ENCODE data around the gene RAB33B.
"Not testable (repeated sequence)": the region's sequence is repeated elsewhere in the genome, so short reads cannot be mapped to it uniquely, and the experiment has no call there.

Gene RAB33B

DNA sequence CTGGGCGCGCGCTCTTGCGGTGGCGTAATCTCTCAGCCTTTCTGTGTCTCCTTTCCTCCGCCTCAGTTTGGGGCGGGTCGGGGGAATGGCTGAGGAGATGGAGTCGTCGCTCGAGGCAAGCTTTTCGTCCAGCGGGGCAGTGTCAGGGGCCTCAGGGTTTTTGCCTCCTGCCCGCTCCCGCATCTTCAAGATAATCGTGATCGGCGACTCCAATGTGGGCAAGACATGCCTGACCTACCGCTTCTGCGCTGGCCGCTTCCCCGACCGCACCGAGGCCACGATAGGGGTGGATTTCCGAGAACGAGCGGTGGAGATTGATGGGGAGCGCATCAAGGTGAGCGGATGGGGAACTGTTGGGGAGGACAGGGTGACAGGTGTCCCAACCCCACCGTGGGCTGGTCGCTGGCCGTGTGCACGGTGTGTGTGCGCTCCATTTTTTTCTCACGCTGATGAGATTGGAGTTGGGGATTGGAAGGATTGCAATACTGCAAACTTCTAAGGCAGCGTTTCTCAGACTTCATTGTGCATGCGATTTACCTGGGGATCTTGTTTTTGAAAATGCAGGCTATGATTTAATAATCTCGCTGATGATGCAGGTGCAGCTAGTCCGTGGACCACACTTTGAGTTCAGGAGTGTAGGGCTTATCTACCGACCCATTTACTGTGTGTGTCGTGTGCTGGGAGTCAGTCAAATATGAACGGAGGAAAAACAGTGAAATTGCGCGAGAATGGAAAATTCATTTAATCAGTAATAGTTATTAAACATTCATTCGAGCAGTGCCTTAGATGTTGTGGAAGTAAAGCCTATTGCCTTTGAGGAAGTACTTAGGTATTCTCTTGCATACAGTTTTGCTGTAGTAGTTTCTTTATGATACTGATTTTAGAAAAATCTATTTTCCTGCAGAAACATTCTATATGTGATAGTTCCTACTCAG, at the start of gene RAB33B:
Gene RAB33B, plus strand, starts transcription at position 11 of the 935 bp plus-strand sequence. Its CDS starts 75 bp downstream, at position 86.
- DNase-seq (ENCODE audit: low read depth): no peak

DNA sequence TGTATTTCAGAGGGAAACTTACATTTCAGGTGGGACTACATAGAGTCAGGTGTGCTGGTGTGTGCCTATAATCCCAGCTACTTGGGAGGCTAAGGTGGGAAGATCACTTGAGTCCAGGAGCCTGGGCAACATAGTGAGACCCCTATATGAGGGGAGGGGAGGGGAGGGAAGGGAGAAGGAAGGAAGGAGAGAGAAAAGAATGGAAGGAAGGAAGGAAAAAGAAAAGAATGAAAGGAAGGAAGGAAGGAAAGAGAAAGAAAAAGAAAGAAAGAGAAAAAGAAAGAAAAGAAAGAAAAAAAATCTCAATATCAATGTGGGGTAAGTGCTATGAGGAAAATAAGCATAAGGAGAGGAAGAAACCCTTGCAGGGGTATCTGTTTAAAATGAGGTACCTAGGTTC, 43.6 kb upstream of the RAB33B start:
- DNase-seq (ENCODE audit: low read depth): no peak

DNA sequence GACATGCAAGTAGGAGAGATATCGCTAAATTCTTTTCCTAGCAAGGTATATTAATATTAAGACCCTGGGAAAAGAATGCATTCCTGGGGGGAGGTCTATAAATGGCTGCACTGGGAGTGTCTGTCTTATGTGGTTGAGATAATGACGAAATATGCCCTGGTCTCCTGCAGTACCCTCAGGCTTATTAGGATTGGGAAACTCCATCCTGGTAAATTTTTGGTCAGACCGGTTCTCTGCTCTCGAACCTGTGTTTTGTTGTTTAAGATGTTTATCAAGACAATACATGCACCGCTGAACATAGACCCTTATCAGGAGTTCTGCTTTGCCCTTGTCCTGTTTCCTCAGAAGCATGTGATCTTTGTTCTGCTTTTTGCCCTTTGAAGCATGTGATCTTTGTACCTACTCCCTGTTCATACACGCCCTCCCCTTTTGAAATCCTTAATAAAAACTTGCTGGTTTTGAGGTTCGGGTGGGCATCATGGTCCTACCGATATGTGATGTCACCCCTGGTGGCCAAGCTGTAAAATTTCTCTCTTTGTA, 39.2 kb upstream of the RAB33B start:
- DNase-seq (ENCODE audit: low read depth): peak; percentile 16

DNA sequence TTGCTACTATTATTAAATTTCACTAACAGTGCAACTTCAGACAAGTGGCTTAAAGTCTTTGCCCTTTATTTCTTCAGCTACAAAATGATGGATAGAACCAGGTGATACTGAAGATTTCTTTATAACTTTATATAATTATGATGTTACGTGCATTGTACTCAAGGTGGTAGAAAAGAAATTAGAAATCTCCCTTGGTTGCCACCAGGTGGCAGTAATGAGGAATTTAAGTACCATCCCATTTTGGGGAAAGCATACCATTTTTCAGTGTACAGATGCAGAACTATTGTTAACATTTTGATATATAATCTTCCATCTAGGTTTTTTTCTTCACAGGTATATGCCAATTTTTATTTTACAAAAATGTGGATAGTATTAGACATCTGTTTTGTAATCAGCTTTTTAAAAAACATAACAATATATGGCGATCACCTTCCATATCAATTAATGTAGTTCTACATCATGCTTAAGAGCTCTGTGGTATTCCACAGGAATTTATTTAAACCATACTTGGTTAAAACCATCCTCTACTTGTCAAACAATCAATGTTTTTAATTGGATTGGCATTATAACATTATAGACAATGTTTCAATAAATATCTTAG, 37.7 kb upstream of the RAB33B start:
- peak; percentile 45 for DNase-seq (ENCODE audit: low read depth)

DNA sequence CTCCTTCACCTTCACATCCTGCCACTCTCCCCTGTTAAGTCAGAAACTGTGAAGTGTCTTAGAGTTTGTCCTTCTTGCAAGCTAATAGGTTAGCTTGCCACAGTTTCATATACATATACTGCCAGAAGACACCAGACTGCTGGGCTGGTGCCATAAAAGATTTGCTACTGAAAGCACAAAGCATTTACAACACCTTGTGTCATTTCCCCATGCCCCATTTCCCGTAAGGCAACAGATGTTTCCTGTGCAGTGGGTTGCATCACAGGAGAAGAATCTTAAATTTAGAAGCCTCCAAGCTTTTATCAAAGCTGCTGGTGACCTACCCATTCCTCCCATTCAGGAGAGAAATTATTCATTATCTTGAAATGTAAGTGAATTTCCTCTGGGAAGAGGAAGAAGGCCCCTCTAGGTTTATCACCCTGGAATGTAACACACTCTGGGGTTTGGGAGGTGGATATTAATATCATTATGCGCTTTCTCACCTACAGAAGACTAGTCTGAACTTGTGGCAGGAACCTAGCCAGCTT, 34.5 kb upstream of the RAB33B start:
- DNase-seq (ENCODE audit: low read depth): peak; percentile 82

DNA sequence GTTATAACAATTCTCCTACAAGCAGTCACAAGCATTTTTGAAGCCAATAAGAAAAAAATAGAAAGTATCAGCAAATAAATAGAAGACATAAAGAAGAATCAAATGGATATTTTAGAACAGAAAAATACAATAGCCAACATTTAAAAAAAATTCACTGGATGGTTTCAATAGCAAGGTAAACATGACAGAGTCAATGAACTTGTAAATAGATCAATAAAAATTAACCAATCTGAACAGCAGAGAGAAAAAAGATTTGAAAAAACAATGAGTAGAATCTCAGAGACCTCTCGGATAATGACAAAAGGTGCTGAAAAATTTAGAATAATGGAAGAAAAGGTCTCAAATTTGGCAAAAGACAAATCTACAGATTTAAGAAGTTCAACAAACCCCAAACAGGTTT, 33.3 kb upstream of the RAB33B start:
- DNase-seq (ENCODE audit: low read depth): no peak

DNA sequence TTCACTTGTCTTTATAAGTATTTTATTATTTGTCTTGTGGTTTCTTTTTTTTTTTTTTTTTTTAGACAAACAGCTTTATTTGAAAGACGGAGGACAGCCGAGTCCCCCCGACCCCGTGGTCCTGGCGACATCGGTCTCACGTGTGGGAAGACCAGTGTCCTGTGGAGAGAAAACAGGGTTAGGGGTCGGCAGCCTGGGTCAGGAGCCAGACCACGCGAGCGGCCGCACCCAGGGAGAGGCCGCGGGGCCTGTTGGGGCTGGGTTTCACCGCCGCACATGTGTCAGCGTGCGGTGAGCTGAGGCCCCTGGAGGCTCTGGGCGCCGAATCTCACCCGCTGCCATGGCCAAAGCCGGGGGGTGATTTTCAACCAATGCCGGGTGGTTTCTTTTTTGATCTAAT, 17.8 kb upstream of the RAB33B start:
- DNase-seq (ENCODE audit: low read depth): no peak

DNA sequence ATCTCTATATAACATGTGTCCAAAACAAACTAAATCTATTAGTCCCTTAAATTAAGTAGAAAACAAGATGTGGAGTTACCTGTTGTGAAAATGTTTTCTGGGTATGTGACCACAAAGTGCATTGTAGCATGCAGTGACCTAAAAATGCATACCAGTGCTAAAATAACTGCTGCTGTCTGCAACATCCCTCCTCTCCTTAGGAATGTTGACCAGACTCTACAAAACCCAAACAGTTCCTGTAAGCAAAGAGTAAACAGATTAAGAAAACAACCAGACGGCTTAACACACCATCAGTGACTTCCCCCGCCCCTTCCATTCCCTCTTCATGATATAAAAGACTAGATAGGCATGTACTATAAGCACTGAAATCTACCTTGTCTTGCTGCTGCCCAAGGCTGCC, 15.8 kb upstream of the RAB33B start:
- no peak for DNase-seq (ENCODE audit: low read depth)

DNA sequence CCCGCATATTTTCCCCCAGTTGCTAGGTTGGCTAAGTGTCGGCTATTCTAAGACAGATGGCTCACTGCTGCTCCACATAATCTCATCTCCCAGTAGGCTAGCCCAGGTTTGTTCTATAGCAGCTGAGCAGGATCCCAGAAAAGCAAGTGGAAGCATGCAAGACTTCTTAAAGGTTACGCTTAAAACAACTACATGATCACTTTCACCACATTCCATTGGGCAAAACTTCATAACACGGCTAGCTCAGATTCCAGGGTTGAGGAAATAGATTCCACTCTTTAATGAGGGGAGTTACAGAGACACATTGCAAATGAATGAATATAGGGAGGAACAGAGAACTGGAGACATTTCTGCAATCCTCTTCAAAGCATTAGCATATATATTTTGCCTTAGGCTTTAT, 12.9 kb upstream of the RAB33B start:
- DNase-seq (ENCODE audit: low read depth): no peak

DNA sequence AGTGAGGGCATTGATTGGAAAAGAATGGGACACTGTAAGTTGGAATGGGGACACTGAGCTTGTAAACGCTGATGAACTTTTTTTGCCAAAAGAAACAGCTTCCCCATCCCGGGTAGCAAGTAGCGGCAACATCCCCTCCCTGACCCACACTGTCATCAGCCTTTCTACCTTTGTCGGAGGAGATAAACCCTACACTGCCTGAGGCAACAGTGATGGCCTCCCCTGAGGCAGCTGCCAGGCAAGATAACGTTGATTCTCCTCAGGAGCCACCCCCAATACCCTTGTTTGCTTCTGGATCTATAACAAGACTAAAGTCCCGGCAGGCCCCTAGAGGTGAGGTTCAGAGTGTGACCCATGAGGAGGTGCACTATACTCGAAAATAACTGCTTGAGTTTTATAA, 10.3 kb upstream of the RAB33B start:
- no peak for DNase-seq (ENCODE audit: low read depth)

DNA sequence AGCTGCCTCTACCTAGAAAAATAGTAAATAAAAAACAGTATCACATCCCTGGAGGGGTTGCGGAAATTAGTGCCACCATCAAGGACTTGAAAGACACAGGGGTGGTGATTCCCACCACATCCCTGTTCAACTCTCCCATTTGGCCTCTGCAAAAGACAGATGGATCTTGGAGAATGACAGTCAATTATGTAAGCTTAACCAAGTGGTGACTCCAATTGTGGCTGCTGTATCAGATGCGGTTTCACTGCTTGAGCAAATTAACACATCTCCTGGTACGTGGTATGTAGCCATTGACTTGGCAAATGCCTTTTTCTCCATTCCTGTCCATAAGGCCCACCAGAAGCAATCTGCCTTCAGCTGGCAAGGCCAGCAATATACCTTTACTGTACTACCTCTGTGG, 9.0 kb upstream of the RAB33B start:
- not testable (repeated sequence) for DNase-seq (ENCODE audit: low read depth)

DNA sequence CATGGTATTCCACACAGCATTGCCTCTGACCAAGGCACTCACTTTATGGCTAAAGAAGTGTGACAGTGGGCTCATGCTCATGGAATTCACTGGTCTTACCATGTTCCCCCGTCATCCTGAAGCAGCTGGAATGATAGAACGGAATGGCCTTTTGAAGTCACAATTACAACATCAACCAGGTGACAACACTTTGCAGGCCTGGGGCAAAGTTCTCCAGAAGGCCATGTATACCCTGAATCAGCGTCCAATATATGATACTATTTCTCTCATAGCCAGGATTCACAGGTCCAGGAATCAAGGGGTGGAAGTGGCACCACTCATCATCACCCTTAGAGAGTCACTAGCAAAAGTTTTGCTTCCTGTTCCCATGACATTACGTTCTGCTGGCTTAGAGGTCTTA, 6.8 kb upstream of the RAB33B start:
- not testable (repeated sequence) for DNase-seq (ENCODE audit: low read depth)

DNA sequence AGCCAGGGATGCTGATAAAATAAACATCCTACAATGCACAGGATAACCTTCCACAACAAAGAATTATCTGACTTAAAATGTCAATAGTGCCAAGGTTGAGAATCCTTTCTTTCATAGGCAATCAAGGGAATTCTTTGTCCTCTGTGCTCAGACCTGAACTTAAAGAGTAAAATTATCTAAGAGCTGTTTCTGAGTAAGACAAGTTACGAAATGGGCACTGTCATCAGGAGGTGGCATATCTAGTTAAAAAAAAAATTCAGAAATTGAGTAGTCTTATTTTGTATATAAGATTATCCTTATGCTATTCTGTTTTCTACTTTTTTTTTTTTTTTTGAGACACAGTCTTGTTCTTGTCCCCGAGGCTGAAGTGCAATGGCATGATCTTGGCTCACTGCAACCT, 3.3 kb upstream of the RAB33B start:
- peak; percentile 7 for DNase-seq (ENCODE audit: low read depth)

DNA sequence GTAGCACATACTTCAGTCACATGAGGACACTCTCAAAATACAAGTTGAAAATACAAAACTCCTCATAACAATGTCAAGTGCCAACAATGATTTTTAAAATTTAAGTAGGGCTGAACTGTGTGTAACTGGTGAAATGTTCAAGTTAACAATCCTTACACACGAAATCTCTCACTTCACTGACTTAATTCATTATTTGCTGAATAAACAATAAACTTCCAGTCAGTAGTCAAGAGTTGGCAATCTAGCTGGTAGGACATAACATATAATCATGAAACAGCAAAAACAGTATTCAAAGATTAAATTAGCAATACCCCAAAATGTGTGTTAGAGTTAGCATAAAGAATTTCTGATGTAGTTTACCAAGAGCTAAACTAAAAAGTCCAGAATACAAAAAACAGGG, 1.9 kb upstream of the RAB33B start:
- no peak for DNase-seq (ENCODE audit: low read depth)

DNA sequence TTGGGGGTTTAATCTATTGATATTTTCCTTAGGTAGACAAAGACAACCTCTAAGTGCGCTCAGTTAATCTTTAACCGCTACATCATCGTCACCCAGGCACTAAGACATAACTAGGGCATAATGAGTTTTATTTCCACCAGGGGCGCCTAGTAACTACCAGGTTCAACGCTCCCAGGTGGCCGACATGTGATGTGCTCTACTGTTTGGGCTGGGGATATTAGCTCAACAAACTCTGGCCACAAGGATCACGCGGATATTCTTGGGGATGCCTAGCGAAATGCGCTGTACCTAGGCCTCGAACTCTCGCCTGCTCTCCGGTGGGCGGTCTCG, 915 bp upstream of the RAB33B start:
- peak; percentile 71 for DNase-seq (ENCODE audit: low read depth)

DNA sequence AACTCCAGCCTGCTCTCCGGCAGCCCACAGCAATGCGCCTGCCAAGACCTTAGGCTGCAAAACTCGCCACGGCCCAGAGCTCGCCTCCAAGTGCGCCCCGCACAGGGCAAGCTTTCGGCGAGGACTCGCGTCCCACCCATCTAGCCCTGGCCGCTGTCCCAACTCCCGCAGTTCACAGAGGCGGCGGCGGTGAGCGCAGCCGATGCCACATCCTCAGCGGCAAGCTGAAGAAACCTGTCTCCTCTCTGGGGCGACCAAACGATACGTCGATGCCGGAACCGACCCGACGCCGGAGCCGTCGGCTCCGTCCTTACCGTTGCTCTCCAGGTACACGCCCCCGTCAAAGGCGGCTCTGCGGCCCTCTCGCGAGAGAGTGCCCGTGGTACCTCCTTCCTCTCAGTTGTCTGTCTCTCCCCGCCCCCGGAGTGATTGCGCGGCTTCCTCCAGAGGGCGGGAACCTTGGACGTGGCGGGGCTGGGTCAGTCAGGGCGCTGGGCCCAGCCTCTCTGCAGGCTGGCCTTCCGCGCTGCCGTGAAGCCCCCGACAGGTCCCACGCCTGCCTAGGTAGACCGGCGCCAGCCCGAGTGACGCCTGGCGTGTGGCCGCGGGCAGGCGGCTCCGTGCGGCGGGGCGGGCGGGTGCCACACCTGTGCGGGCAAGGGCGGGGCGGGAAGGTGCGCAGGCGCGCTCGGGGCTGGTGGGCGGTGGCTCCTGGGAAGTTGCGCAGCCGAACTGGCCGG, 380 bp upstream of the RAB33B start:
- DNase-seq (ENCODE audit: low read depth): peak; percentile 97

DNA sequence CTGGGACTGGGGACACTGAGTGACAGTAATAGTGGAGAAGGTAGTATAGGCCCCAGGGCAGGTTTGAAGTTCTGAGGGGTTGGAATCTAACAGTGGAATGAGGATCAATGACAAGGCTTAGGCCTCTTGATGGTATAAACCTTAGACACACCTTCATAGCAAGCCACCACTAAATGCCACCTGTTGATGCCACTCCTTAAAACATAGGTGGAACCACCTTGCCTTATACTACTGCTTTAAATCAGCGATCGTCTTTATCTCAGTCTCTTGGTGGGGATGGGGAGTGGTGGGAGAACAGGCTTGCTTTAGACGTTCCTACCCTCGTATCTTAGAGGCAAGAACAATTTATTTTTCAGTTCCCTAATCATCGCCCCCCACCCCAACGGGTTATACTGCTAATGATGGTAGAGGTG, 1.2 kb downstream of the RAB33B start:
- no peak for DNase-seq (ENCODE audit: low read depth)

DNA sequence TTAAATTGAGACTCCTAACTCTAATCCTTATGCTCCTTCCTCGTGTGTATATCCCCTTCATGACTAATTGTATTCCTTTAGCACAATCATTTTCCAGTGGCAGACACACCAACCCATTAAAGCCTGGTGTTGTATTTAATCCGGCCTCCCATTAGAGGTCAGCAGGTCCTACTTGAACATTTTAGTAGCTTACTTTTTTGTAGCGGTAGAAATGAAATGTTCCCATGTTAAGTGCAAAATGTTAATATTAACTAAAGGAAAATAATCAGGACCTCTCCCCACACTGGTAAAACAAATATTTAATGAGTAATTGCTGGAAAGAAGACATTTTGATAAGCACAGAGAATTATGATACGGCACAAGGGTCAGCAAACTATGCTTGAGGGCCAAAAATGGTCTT, 3.4 kb downstream of the RAB33B start:
- no peak for DNase-seq (ENCODE audit: low read depth)

DNA sequence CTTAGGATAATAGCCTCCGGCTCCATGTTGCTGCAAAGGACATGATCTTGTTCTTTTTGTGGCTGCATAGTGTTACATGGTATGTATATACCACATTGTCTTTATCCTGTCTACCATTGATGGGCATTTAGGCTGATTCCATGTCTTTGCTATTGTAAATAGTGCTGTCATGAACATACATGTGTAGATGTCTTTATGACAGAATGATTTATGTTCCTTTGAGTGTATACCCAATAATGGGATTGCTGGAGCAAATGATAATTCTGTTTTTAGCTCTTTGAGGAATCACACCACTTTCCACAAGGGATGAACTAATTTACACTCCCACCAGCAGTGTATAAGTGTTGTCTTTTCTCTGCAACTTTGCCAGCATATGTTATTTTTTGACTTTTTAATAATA, 4.6 kb downstream of the RAB33B start:
- DNase-seq (ENCODE audit: low read depth): no peak

DNA sequence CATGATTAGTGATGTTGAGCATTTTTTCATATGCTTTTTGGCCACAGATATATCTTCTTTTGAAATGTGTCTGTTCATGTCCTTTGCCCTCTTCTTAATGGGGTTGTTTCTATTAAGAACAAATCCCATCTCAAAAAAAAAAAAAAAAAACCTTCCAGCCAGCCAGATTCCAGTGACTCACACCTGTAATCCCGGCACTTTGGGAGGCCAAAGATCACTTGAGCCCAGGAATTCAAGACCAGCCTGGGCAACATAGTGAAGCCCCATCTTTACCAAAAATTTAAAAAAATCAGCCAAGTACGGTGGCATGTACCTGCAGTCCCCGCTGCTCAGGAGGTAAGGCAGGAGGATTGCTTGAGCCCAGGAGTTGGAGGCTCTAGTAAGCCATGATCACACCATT, 5.1 kb downstream of the RAB33B start:
- DNase-seq (ENCODE audit: low read depth): peak; percentile 44

DNA sequence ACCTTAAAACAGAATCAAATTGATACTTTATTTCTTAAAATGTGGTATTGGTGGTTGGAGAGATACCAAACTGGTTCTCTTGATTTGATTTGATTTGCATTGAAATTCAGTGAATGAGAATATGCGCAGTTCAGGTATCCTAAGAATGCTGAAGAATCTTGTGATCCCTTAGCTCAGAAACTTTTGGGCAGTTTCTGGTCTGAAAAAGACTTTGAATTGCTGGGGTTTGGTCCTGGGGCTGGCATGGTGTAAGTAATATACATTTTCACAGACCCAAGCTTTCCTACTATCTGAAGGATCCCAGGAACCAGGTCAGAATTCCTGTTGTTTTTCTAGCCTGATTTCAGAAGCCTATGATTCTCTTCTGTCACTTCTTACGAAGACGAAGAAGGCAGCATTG, 6.6 kb downstream of the RAB33B start:
- no peak for DNase-seq (ENCODE audit: low read depth)

DNA sequence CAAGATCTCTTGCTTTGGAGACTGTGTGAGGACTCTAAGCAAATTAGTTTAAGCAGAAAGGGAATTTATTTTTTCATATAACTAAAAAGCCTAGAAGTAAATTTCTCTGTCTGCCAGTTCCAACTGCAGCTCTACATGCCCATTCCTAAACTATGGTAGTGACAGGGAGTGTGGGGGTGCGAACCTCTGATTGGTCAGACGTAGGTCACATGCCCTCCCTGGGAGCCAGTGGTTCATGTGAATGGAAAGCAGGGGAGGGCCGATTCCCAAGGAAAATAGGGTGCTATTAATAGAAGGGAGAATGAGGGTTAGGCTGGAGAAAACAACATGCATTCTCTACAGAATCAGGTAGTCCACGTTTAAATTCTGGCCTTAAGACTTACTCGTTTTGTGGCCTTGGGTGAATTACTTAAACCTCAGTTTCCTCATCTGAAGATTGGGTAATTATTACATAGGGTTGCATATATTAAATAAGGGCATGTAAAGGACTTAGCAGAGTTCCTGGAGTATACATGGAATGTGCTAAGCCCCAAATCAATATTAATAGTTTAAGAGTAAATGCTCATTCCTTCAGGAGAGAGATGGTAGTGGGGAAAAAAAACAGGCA, 7.2 kb downstream of the RAB33B start:
- DNase-seq (ENCODE audit: low read depth): no peak

Measured in amniotic epithelial cell (primary cell).